Fibroblast of villous mesenchyme (primary cell): Measurements from ENCODE around the gene CLCN3. TPM values are rescaled to one million over a fixed set of nuclear protein-coding genes. Genes with fewer than 3 reads are reported as not detected.

Experiments
- DNase-seq: peaks from one replicate; pipeline ENCODE4 v3.0.0-alpha.2; 2010; ENCODE audit warnings: low read depth
- H3K4me3 ChIP-seq: 2 replicates; pipeline ENCODE4 v1.5.1; 2011; ENCODE audit warnings: low read depth, mild to moderate bottlenecking, low read length
- total RNA-seq: library from RNA; depleted of rRNA; stranded (reverse); fragments of >200 nt; gene quantifications from 2 replicates; pipeline ENCODE4 v1.2.3, GENCODE V29; 2012
- TF ChIP-seq, protein P1 (sequence below): IDR thresholded peaks from 2 replicates; pipeline ENCODE4 v1.5.1; 2012; ENCODE audit warnings: low read depth, mild to moderate bottlenecking, low read length; ENCODE audit not compliant: insufficient read depth

CLCN3 gene
- total RNA-seq, 1 donor = 30.7 TPM

- TF ChIP-seq, protein P1, sequence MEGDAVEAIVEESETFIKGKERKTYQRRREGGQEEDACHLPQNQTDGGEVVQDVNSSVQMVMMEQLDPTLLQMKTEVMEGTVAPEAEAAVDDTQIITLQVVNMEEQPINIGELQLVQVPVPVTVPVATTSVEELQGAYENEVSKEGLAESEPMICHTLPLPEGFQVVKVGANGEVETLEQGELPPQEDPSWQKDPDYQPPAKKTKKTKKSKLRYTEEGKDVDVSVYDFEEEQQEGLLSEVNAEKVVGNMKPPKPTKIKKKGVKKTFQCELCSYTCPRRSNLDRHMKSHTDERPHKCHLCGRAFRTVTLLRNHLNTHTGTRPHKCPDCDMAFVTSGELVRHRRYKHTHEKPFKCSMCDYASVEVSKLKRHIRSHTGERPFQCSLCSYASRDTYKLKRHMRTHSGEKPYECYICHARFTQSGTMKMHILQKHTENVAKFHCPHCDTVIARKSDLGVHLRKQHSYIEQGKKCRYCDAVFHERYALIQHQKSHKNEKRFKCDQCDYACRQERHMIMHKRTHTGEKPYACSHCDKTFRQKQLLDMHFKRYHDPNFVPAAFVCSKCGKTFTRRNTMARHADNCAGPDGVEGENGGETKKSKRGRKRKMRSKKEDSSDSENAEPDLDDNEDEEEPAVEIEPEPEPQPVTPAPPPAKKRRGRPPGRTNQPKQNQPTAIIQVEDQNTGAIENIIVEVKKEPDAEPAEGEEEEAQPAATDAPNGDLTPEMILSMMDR = no peak
- no peak overlapping the region for H3K4me3 ChIP-seq
- peak; percentile 42 for DNase-seq
Measured at GRCh38 chr4:169745291-169745690, 124.9 kb downstream of the CLCN3 start.

DNA sequence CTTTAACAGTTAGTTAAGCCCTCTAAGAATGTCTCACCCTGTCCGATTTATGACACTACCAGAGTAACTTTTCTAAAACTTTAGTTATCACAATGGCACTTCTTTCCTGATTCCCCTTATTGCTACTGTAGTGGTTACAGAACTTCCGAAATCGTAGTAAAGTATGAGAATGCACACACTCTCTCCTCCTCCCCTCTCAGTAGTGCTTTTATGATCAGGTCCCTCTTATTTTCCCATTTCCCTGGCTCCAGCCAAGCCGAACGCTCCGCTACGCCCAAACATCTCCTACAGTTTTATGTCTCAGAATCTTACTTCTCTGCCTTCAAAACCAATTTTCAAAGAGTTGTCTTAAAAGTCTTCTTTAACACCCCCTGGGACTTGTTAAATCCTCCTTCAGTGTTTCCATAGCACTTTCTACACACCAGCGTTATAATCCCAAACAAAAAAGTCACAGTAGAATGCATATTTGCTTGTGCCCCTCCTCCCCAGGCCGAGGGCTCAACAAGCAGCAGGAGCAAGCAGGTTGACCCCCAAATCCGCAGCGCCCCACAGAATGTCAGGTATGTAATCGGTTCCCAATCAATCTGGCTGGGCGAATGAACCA, 136.7 kb downstream of the CLCN3 start:
- TF ChIP-seq, protein P1 = no peak
- no peak for DNase-seq
- peak overlapping the region; percentile 93 for H3K4me3 ChIP-seq

- H3K4me3 ChIP-seq = peak within 1 kb of the TSS; percentile 93
- DNase-seq = peak; percentile 89
- TF ChIP-seq, protein P1 = no peak
Measured at GRCh38 chr4:169757575-169758184, 137.3 kb downstream of the CLCN3 start, which contains the start of gene HPF1. Gene HPF1 (minus strand): TSS chr4:169757944. CDS start chr4:169757877, 67 bp downstream.

DNA sequence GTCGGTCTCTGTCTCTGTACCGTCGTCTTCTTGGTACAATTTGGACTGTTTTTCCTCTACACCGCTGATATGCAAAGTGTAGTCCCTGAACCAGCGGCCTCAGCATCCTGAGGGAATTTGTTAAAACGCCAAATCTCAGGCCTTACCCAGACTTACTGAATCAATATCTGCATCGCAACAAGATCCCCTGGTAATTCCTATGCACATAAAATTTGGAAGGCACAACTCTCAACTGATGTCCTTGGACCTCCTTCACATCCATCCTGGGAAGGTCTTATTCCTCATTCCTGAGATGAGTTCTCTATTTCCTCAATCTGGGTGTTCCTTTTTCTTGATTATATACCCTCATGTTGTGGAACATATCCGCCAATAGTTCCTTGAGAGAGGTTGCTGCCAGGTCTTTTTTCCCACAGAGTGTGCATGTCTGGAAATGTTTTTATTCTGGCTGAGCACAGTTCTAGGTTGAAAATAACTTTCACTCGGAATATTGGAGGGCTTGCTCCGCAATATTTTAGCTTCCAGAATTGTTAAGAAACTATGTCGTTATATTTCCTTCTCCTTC, 138.1 kb downstream of the CLCN3 start:
- TF ChIP-seq, protein P1 = no peak
- DNase-seq = no peak
- peak overlapping the region; percentile 93 for H3K4me3 ChIP-seq

- no peak for DNase-seq
- TF ChIP-seq, protein P1 = no peak
- no peak overlapping the region for H3K4me3 ChIP-seq
Measured at GRCh38 chr4:169761846-169762245, 141.5 kb downstream of the CLCN3 start.

DNA sequence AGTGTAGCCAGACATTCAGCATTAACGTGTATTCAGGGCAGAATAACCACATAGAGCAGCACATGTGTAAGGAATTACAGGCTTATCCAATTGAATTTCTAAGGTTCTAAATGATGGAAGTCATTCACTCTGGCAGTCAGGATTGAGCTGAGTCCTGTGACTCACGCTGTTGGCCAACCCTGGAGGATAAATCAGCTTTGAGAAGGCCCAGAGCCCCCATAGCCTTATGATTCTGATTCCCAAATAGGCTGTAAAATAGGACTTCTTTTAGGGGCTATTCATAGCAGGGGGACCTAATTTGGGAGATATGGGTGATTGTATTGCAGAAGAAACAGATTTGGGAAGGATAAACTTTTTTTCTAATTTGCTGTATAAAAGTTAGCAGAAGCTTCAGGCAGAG, 145.5 kb downstream of the CLCN3 start:
- DNase-seq = no peak
- TF ChIP-seq, protein P1 = no peak
- H3K4me3 ChIP-seq = no peak overlapping the region

GRCh38 chr4:169766741-169767140, 146.4 kb downstream of the CLCN3 start:
- no peak overlapping the region for H3K4me3 ChIP-seq
- TF ChIP-seq, protein P1 = no peak
- DNase-seq = no peak
